ENCODE data around the gene LONP2.

The LONP2 gene

GRCh38 chr16:48244080-48244862 lies at the start of gene LONP2:
LONP2 (plus strand) TSS chr16:48244300; CDS start chr16:48244389, 89 bp downstream.
- peak; percentile 71 for DNase-seq

GRCh38 chr16:48194828-48195556 lies 49.1 kb upstream of the LONP2 start:
- peak; percentile 13 for DNase-seq

GRCh38 chr16:48197294-48197693 lies 46.8 kb upstream of the LONP2 start:
- DNase-seq, result no peak

GRCh38 chr16:48201515-48202201 lies 42.4 kb upstream of the LONP2 start:
- DNase-seq, result peak; percentile 73

GRCh38 chr16:48203974-48204824 lies 39.9 kb upstream of the LONP2 start:
- no peak for DNase-seq

- DNase-seq, result no peak
Measured at GRCh38 chr16:48204825-48205151, 39.3 kb upstream of the LONP2 start.

- DNase-seq, result no peak
Measured at GRCh38 chr16:48206594-48207242, 37.4 kb upstream of the LONP2 start.

GRCh38 chr16:48210747-48211146 lies 33.4 kb upstream of the LONP2 start:
- no peak for DNase-seq

- no peak for DNase-seq
Measured at GRCh38 chr16:48212033-48212432, 32.1 kb upstream of the LONP2 start.

- no peak for DNase-seq
Measured at GRCh38 chr16:48215738-48216137, 28.4 kb upstream of the LONP2 start.

- no peak for DNase-seq
Measured at GRCh38 chr16:48217708-48218107, 26.4 kb upstream of the LONP2 start.

GRCh38 chr16:48218473-48218872 lies 25.6 kb upstream of the LONP2 start:
- DNase-seq, result no peak

- DNase-seq, result no peak
Measured at GRCh38 chr16:48220891-48221290, 23.2 kb upstream of the LONP2 start.

- no peak for DNase-seq
Measured at GRCh38 chr16:48223490-48223889, 20.6 kb upstream of the LONP2 start.

- no peak for DNase-seq
Measured at GRCh38 chr16:48225456-48225855, 18.6 kb upstream of the LONP2 start.

- DNase-seq, result no peak
Measured at GRCh38 chr16:48231727-48232492, 12.2 kb upstream of the LONP2 start.

- DNase-seq, result no peak
Measured at GRCh38 chr16:48232493-48233040, 11.5 kb upstream of the LONP2 start.

GRCh38 chr16:48234630-48235029 lies 9.5 kb upstream of the LONP2 start:
- no peak for DNase-seq

GRCh38 chr16:48235058-48235555 lies 9.0 kb upstream of the LONP2 start:
- no peak for DNase-seq

GRCh38 chr16:48235556-48236136 lies 8.5 kb upstream of the LONP2 start:
- DNase-seq, result no peak

- no peak for DNase-seq
Measured at GRCh38 chr16:48236286-48236685, 7.8 kb upstream of the LONP2 start.
